ENCODE measurements around the gene NINJ2. TPM values are rescaled to one million over a fixed set of nuclear protein-coding genes. Genes with fewer than 3 reads are reported as not detected.

NINJ2 gene
- total and polyA plus RNA-seq, 12 donors, result 1.9 to 25.7 (median 8.3) TPM

- Histone ChIP-seq H3K9me3 (peaks cover 0 to 30% (median 18%) of the 10 kb centered on the region in 11 donors), H3K27me3 (no peaks in the 10 kb centered on the region), H3K4me3 (no peak overlapping the region), H3K27ac (peak overlapping the region in 2 of 10 donors; percentile 28 to 42), H3K4me1 (peaks cover 0 to 23% (median 0%) of the 10 kb centered on the region in 9 donors), H3K36me3 (no peaks in the 10 kb centered on the region)
- DNase-seq (no peak), ATAC-seq (no peak)
- WGBS, 2 donors, result 68 to 76% methylated on average over 2 of the region's 2 CpGs
- TF ChIP-seq CTCF (IDR thresholded peaks at IDR 0.05), result no peak
- intact Hi-C loops (cut with DNase I), result no loop called here
Measured at GRCh38 chr12:697481-697880, 34.2 kb upstream of the NINJ2 start.

GRCh38 chr12:694734-695503 lies 31.7 kb upstream of the NINJ2 start:
- Histone ChIP-seq H3K9me3 (peaks cover 0 to 30% (median 18%) of the 10 kb centered on the region in 11 donors), H3K27ac (no peak overlapping the region), H3K4me1 (peaks cover 0 to 19% (median 0%) of the 10 kb centered on the region in 9 donors), H3K4me3 (no peak overlapping the region), H3K36me3 (no peaks in the 10 kb centered on the region), H3K27me3 (no peaks in the 10 kb centered on the region)
- ATAC-seq (no peak), DNase-seq (no peak)
- no peak for TF ChIP-seq CTCF (IDR thresholded peaks at IDR 0.05)
- intact Hi-C loops (cut with DNase I), result loop anchor here in 1 of 10 donors (5.0 kb wide), 1 partner anchor 48 kb away; no protein-coding TSS in a partner anchor
- 87 to 91% methylated on average over 27 of the region's 27 CpGs for WGBS, 2 donors

GRCh38 chr12:693934-694533 lies 30.8 kb upstream of the NINJ2 start:
- Histone ChIP-seq H3K36me3 (no peaks in the 10 kb centered on the region), H3K9me3 (peaks cover 0 to 25% (median 16%) of the 10 kb centered on the region in 11 donors), H3K27ac (no peak overlapping the region), H3K27me3 (no peaks in the 10 kb centered on the region), H3K4me3 (no peak overlapping the region), H3K4me1 (peaks cover 0 to 15% (median 0%) of the 10 kb centered on the region in 9 donors)
- no peak for TF ChIP-seq CTCF (IDR thresholded peaks at IDR 0.05)
- intact Hi-C loops (cut with DNase I), result loop anchor here in 1 of 10 donors (5.0 kb wide), 1 partner anchor 47 kb away; no protein-coding TSS in a partner anchor
- ATAC-seq, result no peak
- 90 to 92% methylated on average over 7 of the region's 7 CpGs for WGBS, 2 donors
- no peak for DNase-seq

GRCh38 chr12:692274-692673 lies 29.0 kb upstream of the NINJ2 start:
- DNase-seq, result no peak

More at GRCh38 chr12:692274-692673, 29.0 kb upstream of the NINJ2 start:
- intact Hi-C loops (cut with DNase I), result loop anchor here in 1 of 10 donors (5.0 kb wide), 1 partner anchor 45 kb away; no protein-coding TSS in a partner anchor
- no peak overlapping the region for H3K4me3 ChIP-seq
- H3K27ac ChIP-seq, result no peak overlapping the region
- TF ChIP-seq CTCF (IDR thresholded peaks at IDR 0.05), result no peak
- peaks cover 0 to 10% (median 0%) of the 10 kb centered on the region in 9 donors for H3K4me1 ChIP-seq
- no peaks in the 10 kb centered on the region for H3K36me3 ChIP-seq
- WGBS, 2 donors, result 76 to 100% methylated on average over 2 of the region's 2 CpGs
- ATAC-seq, result no peak
- no peaks in the 10 kb centered on the region for H3K27me3 ChIP-seq
- peaks cover 0 to 7% (median 0%) of the 10 kb centered on the region in 11 donors for H3K9me3 ChIP-seq
